Calu3 (cell line): ENCODE measurements around the gene NHLRC1. TPM values are rescaled to one million over a fixed set of nuclear protein-coding genes. Genes with fewer than 3 reads are reported as not detected.

Experiments
- BruUV-seq: library from RNA; stranded (reverse); fragments of 400-500 nt; replicated peaks from 2 replicates; lab custom pipeline; 2021; lab: Mats Ljungman, UMichigan
- CTCF ChIA-PET: fragments of 300-600 bp; sonication (Branson Sonifier 250); formaldehyde crosslinking; loops from one replicate; lab custom pipeline; 2022; ENCODE audit warnings: antibody characterized with exemption; lab: Charles Lee
- DNase-seq: peaks from one replicate; pipeline ENCODE4 v3.0.0; 2022
- H3K27ac Mint-ChIP-seq: one replicate; pipeline ENCODE4 v1.8.0; 2022; ENCODE audit warnings: mixed read lengths; ENCODE audit not compliant: unreplicated experiment
- H3K27me3 Mint-ChIP-seq: one replicate; pipeline ENCODE4 v1.8.0; 2022; ENCODE audit warnings: mixed read lengths; ENCODE audit not compliant: unreplicated experiment
- H3K36me3 Mint-ChIP-seq: one replicate; pipeline ENCODE4 v1.8.0; 2022; ENCODE audit warnings: mild to moderate bottlenecking, moderate library complexity, mixed read lengths; ENCODE audit not compliant: insufficient read depth, unreplicated experiment
- H3K4me1 Mint-ChIP-seq: one replicate; pipeline ENCODE4 v1.8.0; 2022; ENCODE audit warnings: mild to moderate bottlenecking, low read depth, mixed read lengths; ENCODE audit not compliant: unreplicated experiment
- H3K4me3 Mint-ChIP-seq: one replicate; pipeline ENCODE4 v1.8.0; 2022; ENCODE audit warnings: mild to moderate bottlenecking, low read depth, moderate library complexity, mixed read lengths; ENCODE audit not compliant: unreplicated experiment
- H3K9me3 Mint-ChIP-seq: one replicate; pipeline ENCODE4 v1.8.0; 2022; ENCODE audit warnings: low read depth, mixed read lengths; ENCODE audit not compliant: unreplicated experiment
- intact Hi-C: fragments of 100-400 bp; cut with micrococcal nuclease; formaldehyde crosslinking; loops from one replicate; pipeline ENCODE4 v1.10.0; 2022; ENCODE audit not compliant: unreplicated experiment
- total RNA-seq: library from RNA; stranded (reverse); gene quantifications from 2 replicates; pipeline ENCODE4 v1.2.3, GENCODE V29; 2022
- TF ChIP-seq, protein P1 (sequence below): fragments of 200-600 bp; IDR thresholded peaks from one replicate; pipeline ENCODE4 v1.8.0; 2022; ENCODE audit warnings: antibody characterized with exemption; ENCODE audit not compliant: unreplicated experiment

The NHLRC1 gene
- total RNA-seq, 1 experiment from 2014 or later, result 0.92 TPM

DNA sequence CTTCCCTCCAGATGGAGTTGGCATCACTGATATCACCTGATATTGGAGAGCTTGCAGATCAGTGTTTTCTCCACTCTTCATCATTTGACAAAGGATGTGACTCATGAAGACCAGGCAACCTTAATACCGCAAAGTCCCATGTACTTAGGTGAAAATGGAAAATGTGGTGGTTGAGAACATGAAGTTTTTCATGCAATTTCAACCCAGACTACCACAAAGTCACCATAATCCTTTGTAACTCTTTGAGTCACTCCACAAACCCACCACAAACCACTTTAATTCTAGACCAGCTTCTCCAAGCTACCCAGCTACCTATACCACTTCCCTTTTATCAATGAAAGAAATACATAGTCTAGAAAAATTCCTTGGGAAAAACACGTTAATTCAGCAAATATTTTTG is 7.1 kb downstream of the NHLRC1 start:
- TF ChIP-seq, protein P1, sequence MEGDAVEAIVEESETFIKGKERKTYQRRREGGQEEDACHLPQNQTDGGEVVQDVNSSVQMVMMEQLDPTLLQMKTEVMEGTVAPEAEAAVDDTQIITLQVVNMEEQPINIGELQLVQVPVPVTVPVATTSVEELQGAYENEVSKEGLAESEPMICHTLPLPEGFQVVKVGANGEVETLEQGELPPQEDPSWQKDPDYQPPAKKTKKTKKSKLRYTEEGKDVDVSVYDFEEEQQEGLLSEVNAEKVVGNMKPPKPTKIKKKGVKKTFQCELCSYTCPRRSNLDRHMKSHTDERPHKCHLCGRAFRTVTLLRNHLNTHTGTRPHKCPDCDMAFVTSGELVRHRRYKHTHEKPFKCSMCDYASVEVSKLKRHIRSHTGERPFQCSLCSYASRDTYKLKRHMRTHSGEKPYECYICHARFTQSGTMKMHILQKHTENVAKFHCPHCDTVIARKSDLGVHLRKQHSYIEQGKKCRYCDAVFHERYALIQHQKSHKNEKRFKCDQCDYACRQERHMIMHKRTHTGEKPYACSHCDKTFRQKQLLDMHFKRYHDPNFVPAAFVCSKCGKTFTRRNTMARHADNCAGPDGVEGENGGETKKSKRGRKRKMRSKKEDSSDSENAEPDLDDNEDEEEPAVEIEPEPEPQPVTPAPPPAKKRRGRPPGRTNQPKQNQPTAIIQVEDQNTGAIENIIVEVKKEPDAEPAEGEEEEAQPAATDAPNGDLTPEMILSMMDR, result no peak
- Mint-ChIP-seq H3K36me3 (no peaks in the 10 kb centered on the region), H3K27ac (no peak overlapping the region), H3K9me3 (no peaks in the 10 kb centered on the region), H3K4me3 (no peak overlapping the region), H3K27me3 (no peaks in the 10 kb centered on the region), H3K4me1 (no peaks in the 10 kb centered on the region)
- intact Hi-C loops, result no loop called here
- CTCF ChIA-PET, result no interaction called here
- no TSS peak for BruUV-seq
- DNase-seq, result no peak

DNA sequence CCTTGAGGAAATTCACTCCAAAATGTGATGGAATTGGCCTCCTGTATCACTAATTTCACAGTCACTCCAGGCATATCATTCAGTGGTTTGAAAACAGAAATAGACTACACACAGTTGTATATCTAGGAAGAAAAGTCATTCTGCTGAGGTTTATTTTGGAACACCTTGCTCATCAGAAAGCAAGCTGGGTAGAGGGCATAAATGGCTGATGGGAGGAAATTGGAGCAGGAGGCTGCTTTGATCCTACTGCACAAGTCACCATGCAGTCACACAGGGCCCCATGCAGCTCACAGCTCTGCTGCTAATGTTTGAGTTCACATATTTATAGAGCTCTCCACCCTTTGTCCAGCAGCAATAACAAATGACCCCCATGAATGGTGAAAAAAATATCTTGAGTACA is 12.3 kb downstream of the NHLRC1 start:
- Mint-ChIP-seq H3K27ac (no peak overlapping the region), H3K36me3 (no peaks in the 10 kb centered on the region), H3K27me3 (no peaks in the 10 kb centered on the region), H3K4me1 (no peaks in the 10 kb centered on the region), H3K4me3 (no peak overlapping the region), H3K9me3 (no peaks in the 10 kb centered on the region)
- intact Hi-C loops, result no loop called here
- no peak for DNase-seq
- CTCF ChIA-PET, result no interaction called here
- TF ChIP-seq, protein P1, result no peak
- BruUV-seq, result no TSS peak

DNA sequence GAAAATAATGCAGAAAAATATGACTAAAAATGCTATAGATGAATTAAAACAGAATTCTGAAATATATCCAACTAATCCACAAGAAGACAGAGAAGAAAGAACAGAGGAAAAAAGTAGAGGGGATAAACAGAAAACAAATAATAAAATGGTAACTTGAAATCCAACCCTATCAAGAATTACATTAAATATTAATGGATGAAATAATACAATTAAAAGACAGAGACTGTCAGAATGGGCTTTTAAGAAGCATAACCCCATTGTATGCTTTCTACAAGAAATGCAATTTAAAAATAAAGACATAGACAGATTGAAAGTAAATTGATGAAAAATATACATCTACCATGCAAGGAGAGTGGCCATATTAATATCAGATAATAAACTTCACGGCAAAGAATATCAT is 15.4 kb downstream of the NHLRC1 start:
- Mint-ChIP-seq H3K9me3 (no peaks in the 10 kb centered on the region), H3K4me1 (no peaks in the 10 kb centered on the region), H3K4me3 (no peak overlapping the region), H3K36me3 (no peaks in the 10 kb centered on the region), H3K27me3 (no peaks in the 10 kb centered on the region), H3K27ac (no peak overlapping the region)
- CTCF ChIA-PET, result no interaction called here
- TF ChIP-seq, protein P1, result no peak
- DNase-seq, result no peak
- intact Hi-C loops, result no loop called here
- no TSS peak for BruUV-seq

GRCh38 chr6:18102783-18103509 is 19.5 kb downstream of the NHLRC1 start:
- Mint-ChIP-seq H3K27ac (no peak overlapping the region), H3K27me3 (no peaks in the 10 kb centered on the region), H3K36me3 (no peaks in the 10 kb centered on the region), H3K4me3 (no peak overlapping the region), H3K4me1 (no peaks in the 10 kb centered on the region), H3K9me3 (no peaks in the 10 kb centered on the region)
- CTCF ChIA-PET, result no interaction called here
- intact Hi-C loops, result no loop called here
- no peak for DNase-seq
- TF ChIP-seq, protein P1, result no peak
- no TSS peak for BruUV-seq
